OCI-LY7 (cell line): Measurements from ENCODE around the gene NPLOC4.

ENCODE experiments used
- EZH2phosphoT487 ChIP-seq: fragments of 200-600 bp; sonication (generic); IDR thresholded peaks from 2 replicates; pipeline ENCODE4 v1.6.1; 2018; ENCODE audit warnings: low read depth, borderline replicate concordance, mild to moderate bottlenecking, mixed run types, antibody characterized with exemption, low read length, moderate library complexity, mixed read lengths
- TF ChIP-seq, protein P1 (sequence below): fragments of 200-600 bp; sonication (generic); conservative IDR thresholded peaks from 2 replicates; pipeline ENCODE4 v1.5.1; 2014; ENCODE audit warnings: mild to moderate bottlenecking, antibody characterized with exemption, low read length, moderate library complexity, mixed read lengths

DNA sequence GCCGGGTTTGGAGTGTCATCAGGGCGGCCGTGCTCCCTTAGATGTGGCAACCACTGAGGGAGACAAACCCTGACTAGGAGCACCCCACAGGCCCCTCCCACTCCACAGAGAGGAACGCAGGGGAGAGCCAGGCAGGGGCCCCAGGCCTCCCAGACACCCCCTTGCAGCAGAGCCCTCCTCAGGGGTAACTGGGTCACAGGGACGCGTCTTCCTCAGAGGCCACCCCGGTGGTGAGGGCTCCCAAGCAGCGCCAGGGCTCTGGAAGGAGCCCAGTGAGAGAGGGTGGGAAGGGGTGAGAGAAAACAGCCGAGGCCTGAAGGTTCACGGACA lies 97.4 kb downstream of the NPLOC4 start:
- TF ChIP-seq, protein P1, sequence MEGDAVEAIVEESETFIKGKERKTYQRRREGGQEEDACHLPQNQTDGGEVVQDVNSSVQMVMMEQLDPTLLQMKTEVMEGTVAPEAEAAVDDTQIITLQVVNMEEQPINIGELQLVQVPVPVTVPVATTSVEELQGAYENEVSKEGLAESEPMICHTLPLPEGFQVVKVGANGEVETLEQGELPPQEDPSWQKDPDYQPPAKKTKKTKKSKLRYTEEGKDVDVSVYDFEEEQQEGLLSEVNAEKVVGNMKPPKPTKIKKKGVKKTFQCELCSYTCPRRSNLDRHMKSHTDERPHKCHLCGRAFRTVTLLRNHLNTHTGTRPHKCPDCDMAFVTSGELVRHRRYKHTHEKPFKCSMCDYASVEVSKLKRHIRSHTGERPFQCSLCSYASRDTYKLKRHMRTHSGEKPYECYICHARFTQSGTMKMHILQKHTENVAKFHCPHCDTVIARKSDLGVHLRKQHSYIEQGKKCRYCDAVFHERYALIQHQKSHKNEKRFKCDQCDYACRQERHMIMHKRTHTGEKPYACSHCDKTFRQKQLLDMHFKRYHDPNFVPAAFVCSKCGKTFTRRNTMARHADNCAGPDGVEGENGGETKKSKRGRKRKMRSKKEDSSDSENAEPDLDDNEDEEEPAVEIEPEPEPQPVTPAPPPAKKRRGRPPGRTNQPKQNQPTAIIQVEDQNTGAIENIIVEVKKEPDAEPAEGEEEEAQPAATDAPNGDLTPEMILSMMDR, result no peak
- no peak for TF ChIP-seq EZH2phosphoT487
